GM12801 (cell line): ENCODE measurements around the gene MOB1B.

Experiments
- TF ChIP-seq, protein P1 (sequence below): IDR thresholded peaks from one replicate; pipeline ENCODE4 v1.5.1; 2011; ENCODE audit warnings: control low read depth; ENCODE audit not compliant: insufficient read length; ENCODE audit errors: extremely low read depth

The MOB1B gene

DNA sequence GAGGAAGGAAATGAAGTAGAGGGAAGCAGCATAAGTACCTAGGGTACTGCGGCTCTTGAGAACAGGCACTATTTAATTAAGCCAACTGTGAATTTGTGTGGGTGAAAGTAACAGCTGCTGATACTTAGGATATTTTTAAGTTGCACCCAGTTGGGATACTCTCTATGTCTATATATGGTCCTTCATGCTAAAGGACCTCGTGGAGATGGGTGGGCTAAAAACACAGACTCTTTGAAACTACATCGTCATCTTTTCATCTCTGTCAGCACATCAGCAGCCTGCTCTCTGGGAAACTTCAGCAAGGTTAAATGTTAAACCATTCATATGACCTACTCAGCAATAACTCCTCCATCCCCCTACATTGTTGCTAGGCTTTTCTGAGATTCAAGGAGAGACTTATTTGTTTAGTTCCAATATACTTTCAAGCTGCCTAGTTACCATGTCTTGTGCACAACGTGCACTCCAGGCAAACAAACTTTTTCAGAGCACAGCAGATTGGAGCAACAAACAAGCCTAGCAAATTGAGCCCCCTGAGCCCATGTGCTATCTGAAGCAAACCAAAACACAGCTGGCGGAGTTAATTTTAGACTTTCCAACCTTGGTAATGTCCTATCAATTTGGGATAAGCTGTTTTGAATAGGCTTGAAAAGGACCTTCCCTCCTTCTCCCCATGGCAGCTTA is 6.2 kb upstream of the MOB1B start:
- TF ChIP-seq, protein P1, sequence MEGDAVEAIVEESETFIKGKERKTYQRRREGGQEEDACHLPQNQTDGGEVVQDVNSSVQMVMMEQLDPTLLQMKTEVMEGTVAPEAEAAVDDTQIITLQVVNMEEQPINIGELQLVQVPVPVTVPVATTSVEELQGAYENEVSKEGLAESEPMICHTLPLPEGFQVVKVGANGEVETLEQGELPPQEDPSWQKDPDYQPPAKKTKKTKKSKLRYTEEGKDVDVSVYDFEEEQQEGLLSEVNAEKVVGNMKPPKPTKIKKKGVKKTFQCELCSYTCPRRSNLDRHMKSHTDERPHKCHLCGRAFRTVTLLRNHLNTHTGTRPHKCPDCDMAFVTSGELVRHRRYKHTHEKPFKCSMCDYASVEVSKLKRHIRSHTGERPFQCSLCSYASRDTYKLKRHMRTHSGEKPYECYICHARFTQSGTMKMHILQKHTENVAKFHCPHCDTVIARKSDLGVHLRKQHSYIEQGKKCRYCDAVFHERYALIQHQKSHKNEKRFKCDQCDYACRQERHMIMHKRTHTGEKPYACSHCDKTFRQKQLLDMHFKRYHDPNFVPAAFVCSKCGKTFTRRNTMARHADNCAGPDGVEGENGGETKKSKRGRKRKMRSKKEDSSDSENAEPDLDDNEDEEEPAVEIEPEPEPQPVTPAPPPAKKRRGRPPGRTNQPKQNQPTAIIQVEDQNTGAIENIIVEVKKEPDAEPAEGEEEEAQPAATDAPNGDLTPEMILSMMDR = no peak

DNA sequence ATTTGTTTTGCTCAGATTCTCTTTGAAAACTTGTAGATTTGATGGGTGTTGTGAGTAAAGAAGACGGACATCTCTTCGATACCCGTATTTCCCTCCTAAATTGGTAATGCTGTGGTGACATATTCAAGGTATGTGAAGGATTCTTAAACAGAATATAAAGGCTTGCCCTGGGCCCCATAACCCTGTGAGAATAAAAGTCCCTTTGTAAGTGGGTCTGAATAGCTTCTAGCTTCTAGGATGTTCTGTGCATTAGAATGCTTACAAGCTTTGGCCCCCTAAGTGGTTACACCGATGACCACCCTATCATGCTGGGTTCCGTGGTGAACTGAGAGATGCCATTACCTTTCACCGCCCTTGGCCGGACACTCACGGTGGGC is 574 bp upstream of the MOB1B start:
- TF ChIP-seq, protein P1 = no peak

DNA sequence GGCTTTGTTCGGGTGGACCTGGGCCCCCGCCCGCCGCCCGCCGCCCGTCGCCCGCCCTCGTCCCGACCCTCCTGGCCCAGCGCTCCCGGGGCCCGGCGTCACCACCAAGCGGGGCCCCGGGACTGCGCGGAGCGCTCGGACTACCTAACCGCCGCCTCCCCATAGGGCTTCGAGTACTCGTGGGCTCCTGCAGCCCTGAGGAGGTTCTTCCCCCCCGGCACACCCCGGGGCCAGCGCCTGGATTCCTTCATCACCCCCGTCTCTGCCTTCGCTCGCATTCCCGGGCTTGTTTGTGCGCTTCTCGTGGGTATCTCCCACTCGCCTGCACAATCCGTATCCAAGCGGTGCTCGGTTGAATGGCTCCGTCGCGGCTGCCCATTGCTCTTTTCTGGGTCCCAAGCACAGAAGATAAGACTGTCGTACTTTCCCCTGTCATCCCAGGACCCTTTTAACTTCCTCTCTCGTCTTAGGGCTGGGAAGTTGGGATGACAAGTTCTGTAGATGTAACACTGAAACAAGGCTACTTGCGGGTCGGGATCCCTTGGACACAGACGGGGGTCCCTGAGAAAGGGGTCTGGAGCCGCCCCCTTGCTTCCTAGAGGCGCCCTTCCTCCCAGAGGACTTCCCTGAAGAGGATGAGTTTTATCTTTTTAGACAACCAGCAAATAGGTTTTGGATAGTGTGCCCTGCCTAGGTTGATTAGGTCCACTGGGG is 565 bp downstream of the MOB1B start:
- TF ChIP-seq, protein P1 = no peak

DNA sequence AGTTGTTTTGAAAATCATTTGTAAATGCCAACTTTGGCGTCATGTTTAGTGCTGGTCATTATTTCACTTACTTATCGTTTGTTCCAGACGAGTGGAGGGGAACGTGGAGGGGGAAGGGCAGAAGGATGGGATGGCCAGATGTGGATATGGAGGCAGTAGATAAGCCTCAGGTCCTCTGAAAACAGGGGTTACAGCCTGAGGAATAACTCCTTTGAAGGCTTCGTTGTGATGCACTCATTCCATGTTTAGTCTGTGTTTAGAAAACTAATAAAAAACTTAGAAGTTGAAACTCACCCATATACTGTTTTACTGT is 1.1 kb downstream of the MOB1B start:
- TF ChIP-seq, protein P1 = no peak

GRCh38 chr4:70908993-70909556 is 6.9 kb downstream of the MOB1B start:
- TF ChIP-seq, protein P1 = no peak

DNA sequence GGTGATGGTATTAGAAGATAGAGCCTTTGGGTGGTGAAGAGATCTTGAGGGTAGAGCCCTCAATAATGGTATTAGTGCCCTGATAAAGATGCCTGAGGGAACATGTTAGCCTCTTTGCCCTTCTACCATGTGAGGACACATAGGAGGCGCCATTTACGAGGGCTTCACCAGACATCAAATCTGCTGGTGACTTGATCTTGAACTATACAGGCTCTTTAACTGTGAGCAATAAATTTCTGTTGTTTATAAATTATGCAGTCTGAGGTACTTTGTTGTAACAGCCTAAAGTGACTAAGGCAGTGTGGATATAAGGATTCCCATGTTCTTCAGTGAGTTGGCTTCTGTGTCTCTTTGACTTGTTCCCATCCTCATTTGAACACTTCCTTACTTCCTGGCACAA is 11.8 kb downstream of the MOB1B start:
- TF ChIP-seq, protein P1 = no peak

DNA sequence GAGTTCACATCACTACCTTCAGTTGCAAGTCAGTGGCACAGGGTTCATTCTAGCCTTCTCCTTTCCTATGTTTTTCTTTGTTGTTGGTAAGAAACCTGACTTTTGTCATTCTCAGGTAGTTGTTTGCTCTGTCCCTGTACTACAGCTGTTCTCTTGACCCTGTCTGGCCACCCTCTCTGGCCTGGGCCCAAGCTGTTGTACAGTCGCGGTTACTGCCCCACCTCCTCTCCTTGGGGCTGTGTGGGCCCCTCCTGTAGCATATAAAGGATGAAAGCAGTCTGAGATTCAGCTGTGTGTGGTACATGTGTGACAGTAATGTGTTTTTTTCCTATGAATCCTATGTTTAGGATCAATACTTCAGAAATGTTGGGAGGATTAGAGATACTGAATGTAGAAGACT is 12.5 kb downstream of the MOB1B start:
- TF ChIP-seq, protein P1 = no peak
